OCI-LY3 (cell line): ENCODE measurements around the gene DYNC1LI1.

Experiments used
- H2AFZ ChIP-seq: fragments of 200-600, 300-600 bp; shearing (Covaris generic); 2 replicates; pipeline ENCODE4 v1.6.0; 2014; ENCODE audit warnings: antibody characterized with exemption, low read depth, low read length
- H3K27ac ChIP-seq: fragments of 200-600, 300-600 bp; sonication (generic); 2 replicates; pipeline ENCODE4 v1.5.1; 2014; ENCODE audit warnings: mild to moderate bottlenecking, low read length, moderate library complexity, mixed read lengths
- H3K27me3 ChIP-seq: fragments of 200-600, 300-600 bp; sonication (generic); 2 replicates; pipeline ENCODE4 v1.6.1; 2014; ENCODE audit warnings: low read depth, low read length, mixed read lengths
- H3K36me3 ChIP-seq: fragments of 200-600, 300-600 bp; sonication (generic); replicated peaks from 2 replicates; pipeline ENCODE3; 2014; ENCODE audit warnings: low read depth, low read length, mixed read lengths
- H3K4me1 ChIP-seq: fragments of 300-600, 200-600 bp; sonication (generic); 2 replicates; pipeline ENCODE4 v1.6.1; 2014; ENCODE audit warnings: low read length, mixed read lengths
- H3K4me2 ChIP-seq: fragments of 200-600, 300-600 bp; sonication (generic); 2 replicates; pipeline ENCODE4 v1.6.1; 2014; ENCODE audit warnings: low read length, mixed read lengths
- H3K4me3 ChIP-seq: fragments of 300-600, 200-600 bp; sonication (generic); 2 replicates; pipeline ENCODE4 v1.5.1; 2014; ENCODE audit warnings: antibody characterized with exemption, mild to moderate bottlenecking, low read length, moderate library complexity
- H3K79me2 ChIP-seq: fragments of 300-600, 200-600 bp; shearing (Covaris generic); 2 replicates; pipeline ENCODE4 v1.6.1; 2014; ENCODE audit warnings: mild to moderate bottlenecking, low read length, mixed read lengths
- H3K9ac ChIP-seq: fragments of 300-600, 200-600 bp; shearing (Covaris generic); 2 replicates; pipeline ENCODE4 v1.6.0; 2014; ENCODE audit warnings: mild to moderate bottlenecking, low read length, moderate library complexity
- H3K9me3 ChIP-seq: fragments of 200-600, 300-600 bp; shearing (Covaris generic); 2 replicates; pipeline ENCODE4 v1.6.1; 2014; ENCODE audit warnings: low read length, mixed read lengths; ENCODE audit not compliant: insufficient read depth
- H4K20me1 ChIP-seq: fragments of 200-600, 300-600 bp; sonication (generic); 2 replicates; pipeline ENCODE4 v1.6.1; 2016; ENCODE audit warnings: low read length, mixed read lengths; ENCODE audit not compliant: insufficient read depth
- CTCF ChIP-seq: fragments of 200-600, 300-600 bp; sonication (generic); IDR thresholded peaks from 2 replicates; pipeline ENCODE4 v1.5.1; 2014; ENCODE audit warnings: antibody characterized with exemption, low read length, low read depth
- EZH2phosphoT487 ChIP-seq: fragments of 200-600 bp; shearing (Covaris generic); IDR thresholded peaks from 2 replicates; pipeline ENCODE4 v1.6.1; 2018; ENCODE audit warnings: antibody characterized with exemption, mixed run types, low read depth

DYNC1LI1 gene

GRCh38 chr3:32597656-32598055 is 27.0 kb upstream of the DYNC1LI1 start:
- Histone ChIP-seq H3K79me2 (no peaks in the 10 kb centered on the region), H3K27ac (no peak overlapping the region), H3K4me1 (no peaks in the 10 kb centered on the region), H3K27me3 (peaks cover 5% of the 10 kb centered on the region; the same call in 1 of the 2 replicates), H3K9me3 (no peaks in the 10 kb centered on the region), H2AFZ (no peak overlapping the region), H3K36me3 (no peaks in the 10 kb centered on the region), H3K4me3 (no peak overlapping the region), H4K20me1 (no peaks in the 10 kb centered on the region), H3K9ac (no peak overlapping the region), H3K4me2 (no peak overlapping the region)
- TF ChIP-seq EZH2phosphoT487 (no peak), CTCF (no peak)

- Histone ChIP-seq H3K4me2 (no peak overlapping the region), H4K20me1 (no peaks in the 10 kb centered on the region), H3K27me3 (peaks cover 2% of the 10 kb centered on the region; the same call in 1 of the 2 replicates), H3K36me3 (no peaks in the 10 kb centered on the region), H2AFZ (no peak overlapping the region), H3K4me3 (no peak overlapping the region), H3K9me3 (no peaks in the 10 kb centered on the region), H3K27ac (no peak overlapping the region), H3K9ac (no peak overlapping the region), H3K79me2 (no peaks in the 10 kb centered on the region), H3K4me1 (no peaks in the 10 kb centered on the region)
- TF ChIP-seq CTCF: no peak
These were observed 26.3 kb upstream of the DYNC1LI1 start for GRCh38 chr3:32596909-32597369.

- H3K79me2 ChIP-seq: no peaks in the 10 kb centered on the region
- no peak overlapping the region for H3K4me2 ChIP-seq
- no peak overlapping the region for H3K27ac ChIP-seq
- H2AFZ ChIP-seq: no peak overlapping the region
- no peaks in the 10 kb centered on the region for H3K9me3 ChIP-seq
- H4K20me1 ChIP-seq: no peaks in the 10 kb centered on the region
- H3K4me1 ChIP-seq: no peaks in the 10 kb centered on the region
- no peaks in the 10 kb centered on the region for H3K27me3 ChIP-seq
- H3K9ac ChIP-seq: no peak overlapping the region
- TF ChIP-seq CTCF (no peak), EZH2phosphoT487 (no peak)
- H3K4me3 ChIP-seq: no peak overlapping the region
- no peaks in the 10 kb centered on the region for H3K36me3 ChIP-seq
These were observed 25.7 kb upstream of the DYNC1LI1 start for GRCh38 chr3:32596282-32596908.

GRCh38 chr3:32595323-32595722 is 24.7 kb upstream of the DYNC1LI1 start:
- Histone ChIP-seq H2AFZ (no peak overlapping the region), H3K9me3 (no peaks in the 10 kb centered on the region), H3K4me1 (no peaks in the 10 kb centered on the region), H3K4me3 (no peak overlapping the region), H3K79me2 (no peaks in the 10 kb centered on the region), H3K36me3 (no peaks in the 10 kb centered on the region), H3K9ac (no peak overlapping the region), H3K27ac (no peak overlapping the region), H4K20me1 (no peaks in the 10 kb centered on the region), H3K4me2 (no peak overlapping the region), H3K27me3 (no peaks in the 10 kb centered on the region)
- TF ChIP-seq EZH2phosphoT487 (no peak), CTCF (no peak)
